Measurements from ENCODE around the gene GLOD4. TPM values are rescaled to one million over a fixed set of nuclear protein-coding genes. Genes with fewer than 3 reads are reported as not detected.

Gene GLOD4
- total RNA-seq, 4 donors from 2014 or later: 41.1 to 73.1 (median 44.7) TPM

GRCh38 chr17:745406-745805 lies 36.7 kb downstream of the GLOD4 start:
- DNase-seq (ENCODE audit: low spot score): no peak
- ATAC-seq (ENCODE audit: low FRiP score): no peak
- TF ChIP-seq, protein P1, sequence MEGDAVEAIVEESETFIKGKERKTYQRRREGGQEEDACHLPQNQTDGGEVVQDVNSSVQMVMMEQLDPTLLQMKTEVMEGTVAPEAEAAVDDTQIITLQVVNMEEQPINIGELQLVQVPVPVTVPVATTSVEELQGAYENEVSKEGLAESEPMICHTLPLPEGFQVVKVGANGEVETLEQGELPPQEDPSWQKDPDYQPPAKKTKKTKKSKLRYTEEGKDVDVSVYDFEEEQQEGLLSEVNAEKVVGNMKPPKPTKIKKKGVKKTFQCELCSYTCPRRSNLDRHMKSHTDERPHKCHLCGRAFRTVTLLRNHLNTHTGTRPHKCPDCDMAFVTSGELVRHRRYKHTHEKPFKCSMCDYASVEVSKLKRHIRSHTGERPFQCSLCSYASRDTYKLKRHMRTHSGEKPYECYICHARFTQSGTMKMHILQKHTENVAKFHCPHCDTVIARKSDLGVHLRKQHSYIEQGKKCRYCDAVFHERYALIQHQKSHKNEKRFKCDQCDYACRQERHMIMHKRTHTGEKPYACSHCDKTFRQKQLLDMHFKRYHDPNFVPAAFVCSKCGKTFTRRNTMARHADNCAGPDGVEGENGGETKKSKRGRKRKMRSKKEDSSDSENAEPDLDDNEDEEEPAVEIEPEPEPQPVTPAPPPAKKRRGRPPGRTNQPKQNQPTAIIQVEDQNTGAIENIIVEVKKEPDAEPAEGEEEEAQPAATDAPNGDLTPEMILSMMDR (IDR thresholded peaks at IDR 0.05): no peak

GRCh38 chr17:744937-745336 lies 37.1 kb downstream of the GLOD4 start:
- DNase-seq (ENCODE audit: low spot score) (no peak), ATAC-seq (ENCODE audit: low FRiP score) (no peak)
- TF ChIP-seq, protein P1 (IDR thresholded peaks at IDR 0.05): no peak

GRCh38 chr17:743139-743538 lies 38.9 kb downstream of the GLOD4 start:
- TF ChIP-seq, protein P1 (IDR thresholded peaks at IDR 0.05): no peak
- no peak for ATAC-seq (ENCODE audit: low FRiP score)
- DNase-seq (ENCODE audit: low spot score): no peak

GRCh38 chr17:742147-742793 lies 39.8 kb downstream of the GLOD4 start:
- DNase-seq (ENCODE audit: low spot score): no peak
- TF ChIP-seq, protein P1 (IDR thresholded peaks at IDR 0.05): no peak
- ATAC-seq (ENCODE audit: low FRiP score): no peak

DNA sequence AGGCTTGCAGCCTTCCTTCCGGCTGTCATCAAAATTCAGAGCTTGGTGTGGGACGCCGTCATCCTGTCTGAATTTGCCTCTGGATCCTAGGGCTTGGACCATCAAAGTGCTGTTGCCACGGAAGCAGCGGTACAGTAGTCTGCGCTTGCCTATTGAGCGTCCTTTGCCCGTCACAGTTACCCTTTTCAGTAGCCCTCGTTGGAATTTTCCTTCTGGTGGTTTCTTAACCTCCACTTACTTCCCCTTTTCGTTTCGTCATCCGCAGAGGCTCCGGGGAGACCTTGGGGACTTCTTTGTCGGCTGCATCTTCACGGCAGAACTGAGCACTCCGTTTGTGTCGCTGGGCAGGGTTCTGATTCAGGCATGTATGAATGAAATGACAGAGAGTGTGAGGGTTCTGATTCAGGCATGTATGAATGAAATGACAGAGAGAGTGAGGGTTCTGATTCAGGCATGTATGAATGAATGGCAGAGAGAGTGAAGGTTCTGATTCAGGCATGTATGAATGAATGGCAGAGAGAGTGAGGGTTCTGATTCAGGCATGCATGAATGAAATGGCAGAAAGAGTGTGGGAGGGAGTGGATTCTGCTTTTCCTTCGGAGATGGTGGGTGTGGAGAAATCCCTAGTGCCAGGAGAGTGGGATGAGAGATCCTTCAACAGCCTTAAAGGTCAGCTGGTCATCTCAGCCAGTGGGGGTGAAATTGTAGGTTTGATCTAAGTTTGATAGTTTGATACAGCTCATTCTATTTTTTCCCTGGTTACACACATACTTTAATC lies 41.7 kb downstream of the GLOD4 start:
- TF ChIP-seq, protein P1 (IDR thresholded peaks at IDR 0.05): no peak
- DNase-seq (ENCODE audit: low spot score) (no peak), ATAC-seq (ENCODE audit: low FRiP score) (no peak)

- TF ChIP-seq, protein P1 (IDR thresholded peaks at IDR 0.05): no peak
- ATAC-seq (ENCODE audit: low FRiP score) (no peak), DNase-seq (ENCODE audit: low spot score) (no peak)
Observed at GRCh38 chr17:737561-738113, 44.4 kb downstream of the GLOD4 start.

Measured in omental fat pad (tissue), 4 donors.